MCF 10A (cell line): Measurements from ENCODE around the gene BCAS1. TPM values are rescaled to one million over a fixed set of nuclear protein-coding genes. Genes with fewer than 3 reads are reported as not detected.

Experiments
- BruUV-seq: library from RNA; stranded (reverse); fragments of 400-500 nt; replicated peaks from 2 replicates; lab custom pipeline; 2021; lab: Mats Ljungman, UMichigan
- CTCF ChIA-PET: fragments of 300-600 bp; sonication (Branson Sonifier 250); formaldehyde crosslinking; extraction: SDS; loops from one replicate; lab custom pipeline; 2021; ENCODE audit warnings: antibody characterized with exemption, inconsistent platforms; lab: Yijun Ruan, JAX
- POLR2A ChIA-PET: fragments of 300-600, 350-650 bp; sonication (Branson Sonifier 250); formaldehyde crosslinking; extraction: SDS; loops from one replicate; lab custom pipeline; 2020; ENCODE audit warnings: antibody characterized with exemption, inconsistent platforms; lab: Yijun Ruan, JAX
- DNase-seq: peaks from one replicate; pipeline ENCODE4 v3.0.0-alpha.2; 2018; ENCODE audit not compliant: unreplicated experiment
- H3K27ac Mint-ChIP-seq: one replicate; pipeline ENCODE4 v1.8.0; 2022; ENCODE audit warnings: mild to moderate bottlenecking, low read depth, mixed read lengths; ENCODE audit not compliant: unreplicated experiment
- H3K27me3 Mint-ChIP-seq: one replicate; pipeline ENCODE4 v1.8.0; 2022; ENCODE audit warnings: mixed read lengths; ENCODE audit not compliant: insufficient read depth, unreplicated experiment
- H3K36me3 Mint-ChIP-seq: one replicate; pipeline ENCODE4 v1.8.0; 2022; ENCODE audit warnings: mild to moderate bottlenecking, moderate library complexity, mixed read lengths; ENCODE audit not compliant: insufficient read depth, unreplicated experiment
- H3K4me1 Mint-ChIP-seq: one replicate; pipeline ENCODE4 v1.8.0; 2022; ENCODE audit warnings: mixed read lengths; ENCODE audit not compliant: insufficient read depth, unreplicated experiment
- H3K4me3 Mint-ChIP-seq: one replicate; pipeline ENCODE4 v1.8.0; 2022; ENCODE audit warnings: mild to moderate bottlenecking, moderate library complexity, mixed read lengths; ENCODE audit not compliant: unreplicated experiment
- H3K9me3 Mint-ChIP-seq: one replicate; pipeline ENCODE4 v1.8.0; 2022; ENCODE audit warnings: mixed read lengths; ENCODE audit not compliant: unreplicated experiment
- intact Hi-C: fragments of 100-400 bp; cut with micrococcal nuclease; formaldehyde crosslinking; loops from 2 replicates; pipeline ENCODE4 v1.14.1; 2022
- total RNA-seq: library from RNA; stranded (reverse); gene quantifications from 2 replicates; pipeline ENCODE4 v1.2.3, GENCODE V29; 2022
- TF ChIP-seq, protein P1 (sequence below): fragments of 200-600 bp; IDR thresholded peaks from one replicate; pipeline ENCODE4 v1.8.0; 2022; ENCODE audit warnings: antibody characterized with exemption, mild to moderate bottlenecking; ENCODE audit not compliant: unreplicated experiment

The BCAS1 gene
- total RNA-seq, 1 experiment from 2014 or later = not detected

DNA sequence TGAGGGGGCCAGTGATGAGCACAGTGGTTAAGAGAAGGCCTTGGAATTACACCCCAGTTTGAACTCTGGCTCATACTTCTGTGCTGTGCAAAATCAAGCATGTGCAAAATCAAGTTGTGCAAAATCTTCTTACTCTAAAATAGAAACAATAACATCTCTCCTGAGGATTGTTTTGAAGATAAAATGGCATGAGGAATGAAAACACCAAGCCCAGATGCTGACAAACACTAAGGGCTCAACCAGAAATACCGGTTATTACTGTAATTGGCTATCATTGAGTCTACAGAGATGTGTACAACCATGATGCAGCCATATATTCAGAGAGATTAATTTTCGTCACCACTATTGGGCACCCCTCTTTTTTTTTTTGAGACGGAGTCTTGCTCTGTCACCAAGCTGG, 5.9 kb upstream of the BCAS1 start:
- POLR2A ChIA-PET = interaction anchor here (1.2 kb wide), 1 partner anchor 131 kb away, joined by 3 read pairs; the partner anchor contains the start of gene PFDN4

DNA sequence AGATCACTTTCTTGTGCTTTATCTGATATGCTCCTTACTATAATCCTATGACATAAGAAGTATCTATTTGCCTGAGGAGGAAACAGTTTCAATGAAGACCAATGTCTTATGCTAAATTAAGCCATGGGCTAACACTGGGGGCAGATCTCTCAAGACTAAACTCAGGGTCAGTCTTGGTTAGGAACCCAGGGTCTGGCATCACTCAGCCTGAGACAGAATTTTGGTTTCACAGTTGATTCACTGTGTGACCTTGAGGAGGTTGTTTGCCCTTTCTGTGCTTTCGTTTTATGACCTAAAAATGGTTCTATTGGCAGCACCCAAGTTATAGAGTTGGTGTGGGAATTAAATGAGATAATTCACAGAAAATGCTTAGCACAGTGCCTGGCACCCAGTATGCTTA, 4.9 kb upstream of the BCAS1 start:
- Mint-ChIP-seq H3K36me3 (peaks cover 5% of the 10 kb centered on the region), H3K4me3 (no peak overlapping the region), H3K27me3 (no peaks in the 10 kb centered on the region), H3K27ac (no peak overlapping the region), H3K9me3 (no peaks in the 10 kb centered on the region), H3K4me1 (no peaks in the 10 kb centered on the region)
- CTCF ChIA-PET = interaction anchor here (4.9 kb wide), 1 partner anchor 13 kb away, joined by 50 read pairs; no protein-coding TSS in a partner anchor
- POLR2A ChIA-PET = interaction anchor here (0.7 kb wide), 1 partner anchor 1014 kb away, joined by 4 read pairs; no protein-coding TSS in a partner anchor
- DNase-seq = no peak
- BruUV-seq = no TSS peak
- intact Hi-C loops = no loop called here
- TF ChIP-seq, protein P1, sequence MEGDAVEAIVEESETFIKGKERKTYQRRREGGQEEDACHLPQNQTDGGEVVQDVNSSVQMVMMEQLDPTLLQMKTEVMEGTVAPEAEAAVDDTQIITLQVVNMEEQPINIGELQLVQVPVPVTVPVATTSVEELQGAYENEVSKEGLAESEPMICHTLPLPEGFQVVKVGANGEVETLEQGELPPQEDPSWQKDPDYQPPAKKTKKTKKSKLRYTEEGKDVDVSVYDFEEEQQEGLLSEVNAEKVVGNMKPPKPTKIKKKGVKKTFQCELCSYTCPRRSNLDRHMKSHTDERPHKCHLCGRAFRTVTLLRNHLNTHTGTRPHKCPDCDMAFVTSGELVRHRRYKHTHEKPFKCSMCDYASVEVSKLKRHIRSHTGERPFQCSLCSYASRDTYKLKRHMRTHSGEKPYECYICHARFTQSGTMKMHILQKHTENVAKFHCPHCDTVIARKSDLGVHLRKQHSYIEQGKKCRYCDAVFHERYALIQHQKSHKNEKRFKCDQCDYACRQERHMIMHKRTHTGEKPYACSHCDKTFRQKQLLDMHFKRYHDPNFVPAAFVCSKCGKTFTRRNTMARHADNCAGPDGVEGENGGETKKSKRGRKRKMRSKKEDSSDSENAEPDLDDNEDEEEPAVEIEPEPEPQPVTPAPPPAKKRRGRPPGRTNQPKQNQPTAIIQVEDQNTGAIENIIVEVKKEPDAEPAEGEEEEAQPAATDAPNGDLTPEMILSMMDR = no peak

More for the DNA sequence above, 5.9 kb upstream of the BCAS1 start:
- Mint-ChIP-seq H3K4me1 (no peaks in the 10 kb centered on the region), H3K27me3 (no peaks in the 10 kb centered on the region), H3K27ac (no peak overlapping the region), H3K36me3 (peaks cover 5% of the 10 kb centered on the region), H3K9me3 (no peaks in the 10 kb centered on the region), H3K4me3 (no peak overlapping the region)
- intact Hi-C loops = no loop called here
- no peak for DNase-seq
- CTCF ChIA-PET = interaction anchor here (0.5 to 0.7 kb wide), 2 partner anchors 409 to 1105 kb away, joined by 3 read pairs; no protein-coding TSS in a partner anchor
- TF ChIP-seq, protein P1 = no peak
- no TSS peak for BruUV-seq

DNA sequence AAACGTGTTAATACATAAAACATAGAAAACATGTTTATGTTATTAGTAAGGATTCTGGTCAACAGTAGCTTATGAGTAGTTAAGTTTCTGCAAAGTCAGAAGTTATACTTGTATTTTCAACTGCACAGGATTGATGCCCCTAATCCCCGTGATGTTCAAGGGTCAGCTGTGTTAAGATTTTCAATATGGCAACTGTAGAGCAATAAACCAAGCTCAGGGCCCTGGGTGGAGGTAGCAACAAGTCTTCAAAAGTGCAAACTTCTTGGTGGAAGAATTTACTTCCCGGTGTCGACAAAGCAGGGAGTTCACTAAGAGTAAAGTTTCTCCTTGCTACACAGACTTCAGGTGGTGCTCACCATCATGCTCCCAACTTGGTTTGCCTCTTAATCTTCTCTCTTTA, 4.1 kb upstream of the BCAS1 start:
- intact Hi-C loops = no loop called here
- no peaks in the 10 kb centered on the region for H3K4me1 Mint-ChIP-seq
- H3K36me3 Mint-ChIP-seq = peaks cover 5% of the 10 kb centered on the region
- no peak for DNase-seq
- no TSS peak for BruUV-seq
- ChIA-PET POLR2A (interaction anchor here (0.7 kb wide), 1 partner anchor 1014 kb away, joined by 4 read pairs; no protein-coding TSS in a partner anchor), CTCF (interaction anchor here (0.6 to 4.9 kb wide), 5 partner anchors 12 to 132 kb away, joined by 3 to 50 read pairs (median 3); no protein-coding TSS in a partner anchor)
- no peaks in the 10 kb centered on the region for H3K27me3 Mint-ChIP-seq
- TF ChIP-seq, protein P1 = no peak
- no peaks in the 10 kb centered on the region for H3K9me3 Mint-ChIP-seq
- no peak overlapping the region for H3K27ac Mint-ChIP-seq
- H3K4me3 Mint-ChIP-seq = no peak overlapping the region

DNA sequence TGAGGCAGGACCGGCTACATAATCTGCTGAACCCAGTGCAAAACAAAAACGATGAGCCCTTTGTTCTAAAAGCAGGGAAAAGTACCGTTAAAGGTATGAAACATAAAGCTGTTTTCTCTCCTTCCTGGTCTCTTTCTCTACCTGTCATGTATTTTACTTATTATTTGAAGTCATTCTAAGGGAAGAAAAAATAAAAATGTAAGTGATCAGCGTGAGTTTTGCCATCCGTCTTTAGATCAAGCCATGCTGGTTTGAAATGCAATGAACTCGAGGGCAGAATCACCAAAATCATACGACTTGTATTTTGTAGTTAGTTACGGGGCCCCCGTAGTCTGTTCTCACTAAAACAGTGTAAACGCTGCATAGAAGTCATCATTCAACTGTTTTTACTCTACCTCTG, 2.9 kb upstream of the BCAS1 start:
- no TSS peak for BruUV-seq
- ChIA-PET CTCF (interaction anchor here (0.6 to 4.9 kb wide), 3 partner anchors 11 to 134 kb away, joined by 3 to 50 read pairs (median 4); no protein-coding TSS in a partner anchor), POLR2A (interaction anchor here (0.6 to 1.0 kb wide), 2 partner anchors 11 to 158 kb away, joined by 3 to 4 read pairs; no protein-coding TSS in a partner anchor)
- TF ChIP-seq, protein P1 = no peak
- intact Hi-C loops = no loop called here
- Mint-ChIP-seq H3K4me3 (no peak overlapping the region), H3K27ac (no peak overlapping the region), H3K36me3 (peaks cover 5% of the 10 kb centered on the region), H3K4me1 (no peaks in the 10 kb centered on the region), H3K9me3 (no peaks in the 10 kb centered on the region), H3K27me3 (no peaks in the 10 kb centered on the region)
- DNase-seq = no peak
